Measurements from ENCODE around the gene SPNS2. TPM values are rescaled to one million over a fixed set of nuclear protein-coding genes. Genes with fewer than 3 reads are reported as not detected.

The SPNS2 gene
- total and polyA plus RNA-seq, 2 of the 8 experiments (the other 6 are each of a cell fraction or from before 2014, with no cell fraction given): 1.2 to 1.5 TPM

GRCh38 chr17:4474093-4474492 is 24.6 kb upstream of the SPNS2 start:
- Histone ChIP-seq H3K4ac (replicated peaks; ENCODE audit: insufficient read length, low read depth, low read length) (no peak overlapping the region), H2BK120ac (replicated peaks; ENCODE audit: low read depth, low read length) (no peak overlapping the region), H4K5ac (ENCODE audit: insufficient read length, low read depth, low read length) (no peak overlapping the region), H3K4me3 (ENCODE audit: extremely low read depth in 1 of 4, insufficient read depth in 2 of 4, low read depth in 3 of 4, low read length in 4 of 4) (no peak overlapping the region), H3K27me3 (replicated peaks in 1 of 4; ENCODE audit: control insufficient read depth in 3 of 4, extremely low read depth in 1 of 4, insufficient read depth in 3 of 4, low read length in 3 of 4) (no peaks in the 10 kb centered on the region), H2BK12ac (ENCODE audit: low read depth, low read length) (no peak overlapping the region), H3K36me3 (ENCODE audit: control insufficient read depth in 2 of 4, insufficient read depth in 4 of 4, low read length in 3 of 4) (no peaks in the 10 kb centered on the region), H4K91ac (replicated peaks; ENCODE audit: insufficient read length, low read length) (no peak overlapping the region), H2AK5ac (ENCODE audit: low read depth, low read length) (no peak overlapping the region), H3K14ac (ENCODE audit: insufficient read length) (no peak overlapping the region), H3K27ac (ENCODE audit: low read depth, low read length) (no peak overlapping the region), H2AFZ (ENCODE audit: low read length) (no peak overlapping the region), H3K23me2 (ENCODE audit: low read depth, low read length) (no peaks in the 10 kb centered on the region), H3K4me1 (replicated peaks in 1 of 4; ENCODE audit: control insufficient read depth in 3 of 4, insufficient read depth in 4 of 4, low read length in 3 of 4) (peaks cover 0 to 3% (median under 1%) of the 10 kb centered on the region in 4 experiments; a peak in 1 of 7 replicates), H4K8ac (ENCODE audit: extremely low read depth, insufficient read depth, low read length) (no peak overlapping the region; the same call in 1 of the 2 replicates), H3K56ac (replicated peaks; ENCODE audit: insufficient read length, low read depth, low read length) (no peak overlapping the region), H2BK5ac (ENCODE audit: low read depth, low read length) (no peak overlapping the region), H3K9me3 (ENCODE audit: insufficient read depth in 2 of 2, low read depth in 1 of 2, low read length in 1 of 2) (no peaks in the 10 kb centered on the region), H3K79me2 (ENCODE audit: control insufficient read depth in 1 of 2, insufficient read depth in 2 of 2, low read length in 2 of 2) (no peaks in the 10 kb centered on the region), H2BK20ac (ENCODE audit: low read length) (no peak overlapping the region), H2BK15ac (ENCODE audit: low read length) (no peak overlapping the region), H4K20me1 (replicated peaks in 1 of 2; ENCODE audit: control insufficient read depth in 1 of 2, insufficient read depth in 2 of 2, low read length in 2 of 2) (no peaks in the 10 kb centered on the region), H3K18ac (ENCODE audit: extremely low read depth, low read length) (no peak overlapping the region), H3K4me2 (ENCODE audit: insufficient read depth in 1 of 2, low read depth in 2 of 2, low read length in 2 of 2) (no peak overlapping the region), H3K79me1 (ENCODE audit: low read depth, low read length) (no peaks in the 10 kb centered on the region), H3K9ac (replicated peaks in 1 of 4; ENCODE audit: extremely low read depth in 1 of 4, low read depth in 3 of 4, low read length in 3 of 4) (no peak overlapping the region), H3K23ac (ENCODE audit: insufficient read length) (no peak overlapping the region)
- POLR2A ChIA-PET (ENCODE audit: partially characterized antibody): interaction anchor here (0.8 kb wide), 1 partner anchor 10 kb away, joined by 3 read pairs; no protein-coding TSS in a partner anchor
- CTCF ChIA-PET (ENCODE audit: partially characterized antibody): interaction anchor here (0.9 to 1.3 kb wide), 4 partner anchors 24 to 63 kb away, joined by 3 to 8 read pairs (median 4); partner anchors contain the start of gene SPNS2
- DNase-seq (ENCODE audit: low read depth in 1 of 2, low spot score in 2 of 2) (no peak), FAIRE-seq (no peak)
- WGBS, 2 experiments (ENCODE audit: extremely low coverage in 1 of 2, insufficient coverage in 1 of 2, insufficient read length in 1 of 2, insufficient replicate concordance in 2 of 2, low coverage in 1 of 2, low lambda C conversion rate in 2 of 2, missing lambda C conversion rate in 1 of 2): 81% methylated on average over 10 of the region's 13 CpGs; no CpG with 5 or more reads in 1 of the 2 experiments
- TF ChIP-seq EZH2 (IDR thresholded peaks at IDR 0.05; ENCODE audit: low read depth, low read length, severe bottlenecking) (no peak), RBBP5 (IDR thresholded peaks at IDR 0.05; ENCODE audit: borderline replicate concordance, low read depth, low read length) (no peak), TAF7 (optimal IDR thresholded peaks at IDR 0.05; ENCODE audit: borderline replicate concordance, low read depth, low read length) (no peak), SIX5 (IDR thresholded peaks at IDR 0.05; ENCODE audit: low read depth, low read length) (no peak), RFX5 (IDR thresholded peaks at IDR 0.05; ENCODE audit: borderline replicate concordance, low read depth, low read length) (no peak), CHD2 (IDR thresholded peaks at IDR 0.05; ENCODE audit: low read length) (no peak), CHD1 (IDR thresholded peaks at IDR 0.05; ENCODE audit: low read depth, low read length) (no peak), EGR1 (IDR thresholded peaks at IDR 0.05; ENCODE audit: borderline replicate concordance, low read depth, low read length) (no peak), POU5F1 (IDR thresholded peaks at IDR 0.05; ENCODE audit: low read depth, low read length) (no peak), USF2 (IDR thresholded peaks at IDR 0.05; ENCODE audit: low read length) (no peak), SP4 (IDR thresholded peaks at IDR 0.05; ENCODE audit: low read length) (no peak)
